HG03442 (cell line): ENCODE data around the gene TRIM44.

ENCODE experiments used
- ATAC-seq: cut with Tn5 transposase; IDR thresholded peaks from one replicate; pipeline ENCODE4 v1.9.1; 2021; ENCODE audit warnings: mild to moderate bottlenecking, moderate library complexity; ENCODE audit not compliant: unreplicated experiment

TRIM44 gene

DNA sequence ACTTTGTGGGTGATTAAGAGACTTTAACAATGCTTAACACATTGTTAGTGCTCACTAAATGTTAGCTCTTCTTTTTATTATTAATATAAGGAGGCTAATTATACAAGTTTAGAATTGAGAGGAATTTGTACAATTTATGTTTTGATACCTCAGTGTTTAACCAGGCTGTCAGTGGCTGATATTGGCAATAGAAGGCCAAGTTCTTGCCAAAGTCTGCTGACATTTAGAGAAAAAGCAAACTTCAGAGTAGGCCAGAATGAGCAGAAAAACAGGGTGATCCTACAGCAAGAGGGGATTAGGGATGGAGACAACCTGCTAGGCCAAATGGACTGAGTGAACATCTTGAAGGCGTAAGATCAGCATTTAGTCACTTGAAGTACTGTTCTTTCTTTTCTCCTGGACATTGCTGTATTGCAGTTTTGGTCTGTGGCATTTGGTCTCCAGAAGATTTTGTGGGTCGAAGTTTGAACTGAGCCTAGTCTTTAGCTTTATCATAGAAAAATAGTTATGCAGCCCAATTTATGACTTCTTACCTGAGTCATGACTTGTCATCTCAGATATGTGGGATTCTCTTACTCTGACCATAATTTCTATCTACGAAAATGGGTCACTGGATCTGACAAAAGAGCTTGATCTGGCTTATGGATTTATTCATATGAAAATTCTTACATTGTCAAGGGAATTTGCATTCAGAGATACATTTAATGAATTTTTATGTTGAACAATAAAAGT, 9.0 kb downstream of the TRIM44 start:
- no peak for ATAC-seq

DNA sequence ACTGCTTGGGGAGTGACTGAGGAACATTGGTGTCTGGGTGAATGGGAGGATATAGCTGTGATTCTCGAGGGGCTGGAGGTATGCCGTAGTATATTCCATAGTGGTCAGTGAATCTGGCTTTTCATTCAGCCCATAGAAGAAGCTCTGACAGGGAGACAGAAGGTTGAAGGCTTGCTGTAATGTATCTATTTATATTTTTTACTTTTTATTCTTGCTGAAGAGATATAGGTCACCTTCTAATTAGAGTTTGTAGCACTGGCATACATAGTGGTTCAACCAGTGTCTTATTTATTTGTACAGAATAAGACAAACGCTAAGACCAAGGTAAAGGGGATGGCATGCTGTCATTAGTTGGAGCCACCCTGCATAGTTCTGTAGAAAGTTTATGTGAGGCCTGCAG, 10.0 kb downstream of the TRIM44 start:
- no peak for ATAC-seq

DNA sequence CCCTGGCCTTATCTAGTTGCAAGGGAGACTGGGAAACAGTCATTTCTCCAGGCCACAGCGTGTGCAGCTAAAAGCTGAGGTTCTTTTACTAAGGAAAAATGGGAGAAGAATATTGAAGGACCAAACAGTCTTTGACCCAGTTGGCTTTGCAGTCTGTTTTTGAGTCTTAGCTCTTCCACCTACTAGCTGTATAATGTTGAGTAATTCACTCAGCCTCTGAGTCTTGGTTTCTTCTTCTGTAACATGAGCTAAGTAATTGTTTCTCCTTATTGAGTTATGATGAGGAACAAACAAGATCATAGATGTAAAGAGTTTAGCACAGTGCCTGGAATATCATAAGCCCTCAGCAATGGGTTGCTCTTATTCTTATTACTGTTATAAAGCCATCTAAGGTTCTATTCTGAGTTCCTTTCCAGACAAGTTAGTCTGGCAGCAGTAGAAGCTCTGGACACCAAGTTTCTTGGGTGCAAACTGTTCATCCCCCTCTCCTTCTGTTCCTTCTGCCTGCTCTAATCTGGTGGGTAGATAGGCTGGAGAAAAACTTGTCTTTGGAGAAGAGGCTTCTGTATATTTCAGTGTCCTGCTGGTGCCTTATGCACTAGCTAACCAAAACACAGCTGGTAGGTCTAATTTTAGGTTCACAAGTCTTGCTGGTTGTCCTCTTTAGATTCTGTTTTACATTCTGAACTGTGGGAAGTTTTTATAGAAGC, 13.5 kb downstream of the TRIM44 start:
- ATAC-seq: no peak

DNA sequence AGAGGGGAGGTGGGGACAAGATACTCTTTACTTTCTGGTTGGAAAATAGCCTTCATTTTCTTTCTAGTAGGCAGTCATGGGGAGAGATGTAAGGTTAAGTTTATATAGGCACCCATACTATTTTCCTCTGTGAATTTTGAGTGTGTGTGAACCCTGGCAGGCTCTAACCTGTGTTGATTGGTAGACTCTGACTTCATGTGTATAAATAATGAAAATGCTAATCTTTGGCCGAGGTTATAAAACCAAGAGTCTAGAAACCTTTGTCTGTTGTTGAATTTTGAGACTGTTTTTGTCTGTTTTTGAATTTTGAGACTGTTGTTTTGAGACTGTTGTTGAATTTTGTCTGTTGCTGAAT, 14.0 kb downstream of the TRIM44 start:
- no peak for ATAC-seq

DNA sequence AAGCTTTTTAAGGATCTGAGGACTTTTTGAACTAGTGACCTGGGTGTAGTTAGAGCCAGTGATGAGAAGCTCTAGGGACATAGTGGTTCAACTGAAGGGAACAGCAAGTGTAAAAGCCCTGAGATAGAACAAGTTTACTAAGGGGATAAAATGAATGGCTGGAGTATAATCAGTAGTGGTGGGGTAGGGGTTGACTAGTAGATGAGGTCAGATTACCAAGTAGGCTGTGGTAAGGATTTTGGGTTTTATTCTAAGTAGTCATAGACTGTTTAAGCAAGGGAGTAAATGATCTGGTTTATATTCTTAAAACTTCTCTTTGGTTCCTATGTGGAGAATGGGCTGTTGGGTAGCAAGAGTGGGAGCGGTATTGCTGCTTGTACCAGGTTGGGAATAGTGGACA, 15.3 kb downstream of the TRIM44 start:
- ATAC-seq: no peak

DNA sequence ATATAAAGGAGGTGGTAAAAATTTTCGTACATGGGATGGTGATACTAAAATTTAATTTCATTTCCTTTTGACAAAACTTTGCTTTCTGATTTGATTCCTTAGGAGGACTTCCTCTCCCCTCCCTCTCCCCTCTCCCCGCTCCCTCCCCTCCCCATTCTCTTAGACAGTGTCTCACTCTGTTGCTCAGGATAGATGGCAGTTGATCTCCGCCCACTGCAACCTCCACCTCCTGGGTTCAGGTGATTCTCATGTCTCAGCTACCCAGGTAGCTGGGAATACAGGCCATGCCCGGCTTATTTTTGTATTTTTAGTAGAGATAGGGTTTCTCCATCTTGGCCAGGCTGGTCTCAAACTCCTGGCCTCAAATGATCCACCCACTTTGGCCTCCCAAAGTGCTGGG, 15.9 kb downstream of the TRIM44 start:
- no peak for ATAC-seq

DNA sequence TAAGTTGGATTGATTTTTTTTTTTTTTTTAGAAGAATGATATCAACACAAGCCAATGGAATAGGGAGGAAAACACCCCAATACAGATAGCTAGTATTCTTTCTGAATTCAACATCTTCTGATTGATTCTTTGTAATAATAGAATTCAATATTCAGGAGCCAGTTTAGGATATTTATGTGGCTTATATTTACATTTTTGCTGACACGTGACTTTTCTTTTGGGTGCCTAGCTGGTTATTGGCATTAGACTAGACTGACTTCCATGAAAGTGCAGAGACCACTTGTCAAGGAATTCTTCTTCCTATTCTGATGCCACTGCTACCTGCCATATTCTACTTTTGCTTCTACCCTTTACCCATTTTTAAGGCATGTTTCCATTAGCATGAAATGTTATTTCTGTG, 16.4 kb downstream of the TRIM44 start:
- no peak for ATAC-seq

DNA sequence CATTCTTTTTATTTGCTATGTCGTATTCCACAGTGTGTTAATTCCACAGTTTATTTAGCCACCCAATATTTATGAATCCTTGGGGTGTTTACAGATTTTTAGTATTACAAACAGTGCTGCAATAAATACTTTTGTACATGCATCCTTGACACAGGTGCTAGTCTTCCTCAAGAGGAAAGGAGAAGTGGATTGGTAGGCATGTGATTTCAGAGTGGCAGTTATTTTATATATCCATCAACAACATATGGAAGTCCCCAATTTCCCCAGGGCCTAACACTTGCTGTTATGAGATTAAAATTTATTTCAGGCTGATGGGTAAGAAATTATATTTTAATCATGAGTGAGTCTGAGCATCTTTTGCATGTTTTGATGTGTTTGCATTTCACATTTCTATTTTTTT, 17.9 kb downstream of the TRIM44 start:
- ATAC-seq: no peak

DNA sequence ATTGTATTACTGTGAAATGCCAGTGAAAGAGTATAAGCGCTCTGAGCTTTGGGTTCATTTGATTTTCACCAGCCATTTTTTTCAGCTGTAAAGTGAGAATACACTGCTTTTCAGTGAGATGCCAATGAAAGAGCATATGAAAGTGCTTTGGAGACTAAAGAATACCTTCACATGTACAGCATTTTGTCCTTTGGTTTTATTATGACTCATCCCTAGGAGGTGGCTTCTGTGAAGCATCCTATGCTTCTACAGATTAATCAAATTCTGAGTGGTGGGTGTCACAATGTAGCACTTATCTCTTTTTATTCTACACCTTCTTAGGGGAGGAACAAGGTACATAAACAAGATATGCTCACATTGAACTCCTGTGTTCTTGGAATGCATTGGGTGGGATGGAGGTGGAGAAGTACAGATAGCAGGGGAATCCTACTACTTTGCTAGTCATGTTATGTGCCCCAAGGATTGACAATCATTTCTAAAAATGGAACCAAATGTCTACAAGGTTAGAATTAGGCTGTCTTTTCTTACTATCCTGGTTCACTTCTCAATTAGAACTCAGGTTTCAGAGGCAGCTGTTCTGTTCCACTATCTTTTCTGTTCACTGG, 18.7 kb downstream of the TRIM44 start:
- ATAC-seq: peak; percentile 42

DNA sequence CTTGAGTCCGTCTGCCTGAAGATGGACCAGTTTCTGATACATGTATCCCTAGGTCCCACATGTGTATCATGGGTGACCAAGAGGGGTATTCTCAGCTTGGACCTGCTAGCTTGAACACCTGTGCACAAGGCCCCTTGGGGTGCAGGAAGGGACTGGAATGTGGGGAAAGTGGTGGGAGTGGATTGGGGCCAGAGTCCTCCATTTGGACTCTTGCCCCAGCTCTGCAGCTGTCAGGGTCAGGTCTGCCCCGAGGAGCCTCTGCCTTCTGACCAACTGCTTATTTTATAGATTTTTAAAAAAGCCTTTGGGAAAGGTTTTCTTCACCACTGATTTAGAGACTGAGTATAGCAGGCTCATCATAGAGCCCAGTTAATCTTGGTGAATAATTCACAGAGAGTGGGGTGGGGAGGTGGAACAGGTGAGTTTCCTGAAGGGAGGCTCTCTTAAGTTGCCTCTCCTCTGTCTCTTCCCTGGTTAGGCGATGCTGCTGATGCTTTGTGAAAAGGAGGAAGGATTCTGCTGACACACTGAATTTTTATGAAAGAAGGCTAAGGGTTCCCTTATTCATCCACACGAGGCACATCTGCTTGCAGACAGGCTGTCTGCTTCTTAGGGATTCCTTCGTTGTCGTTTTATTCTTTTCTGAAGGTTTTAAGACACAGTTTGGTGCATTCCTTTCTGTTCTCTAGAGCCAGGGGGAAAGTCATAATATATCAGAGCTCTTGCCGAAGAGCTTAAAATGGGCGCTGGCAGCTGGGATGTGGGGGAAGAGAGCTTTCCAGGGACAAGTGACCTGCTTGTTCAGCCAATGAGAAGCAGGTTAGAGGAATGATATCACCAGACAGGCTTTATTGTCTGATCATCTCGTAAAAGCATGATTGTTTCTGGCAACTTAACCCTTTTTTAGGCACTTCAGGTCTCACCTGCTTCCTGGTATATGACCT, 19.9 kb downstream of the TRIM44 start:
- ATAC-seq: no peak

DNA sequence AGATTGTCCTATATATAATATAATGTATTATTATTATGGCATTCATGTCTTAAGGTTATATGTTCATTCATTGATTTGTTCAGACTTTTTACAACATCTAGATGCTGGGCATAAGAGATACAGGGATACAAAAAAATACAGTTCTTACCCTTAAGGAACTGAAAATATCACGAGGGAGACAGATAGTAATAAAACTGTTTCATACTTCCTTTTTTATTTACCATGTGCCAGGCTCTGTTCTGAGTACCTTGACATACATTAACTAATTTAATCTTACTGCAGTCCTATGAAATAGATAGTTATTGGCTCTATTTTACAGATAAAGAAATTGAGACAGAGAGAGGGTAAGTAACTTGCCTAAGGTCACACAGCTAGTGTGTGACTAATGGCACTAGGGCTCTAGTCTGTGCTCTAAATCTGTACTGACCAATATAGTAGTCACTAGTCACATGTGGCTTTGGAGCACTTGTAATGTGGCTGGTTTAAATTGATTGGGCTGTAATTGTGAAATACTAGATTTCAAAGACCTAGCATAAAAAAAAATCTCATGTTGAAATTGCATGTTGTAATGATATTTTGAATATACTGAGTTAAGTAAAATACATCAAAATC, 21.3 kb downstream of the TRIM44 start:
- peak; percentile 60 for ATAC-seq

DNA sequence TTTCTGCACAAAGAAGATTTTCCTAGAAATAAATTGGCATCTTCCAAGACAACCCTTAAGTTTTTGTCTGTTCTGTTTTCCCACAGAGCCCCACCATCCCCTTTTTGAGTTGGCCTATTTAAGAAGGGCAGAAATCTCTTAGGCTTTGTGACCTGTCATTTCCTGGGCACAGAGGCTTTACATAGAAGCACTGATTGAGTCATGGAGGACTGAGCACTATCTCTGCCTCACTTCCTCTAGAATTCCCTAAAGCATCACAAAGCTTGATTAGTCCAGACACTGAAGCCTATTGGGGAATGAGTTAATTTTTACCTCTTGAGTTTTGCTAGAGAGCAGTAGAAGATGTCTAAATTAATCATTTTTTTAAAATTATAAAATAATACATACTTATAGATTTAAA, 25.4 kb downstream of the TRIM44 start:
- no peak for ATAC-seq

DNA sequence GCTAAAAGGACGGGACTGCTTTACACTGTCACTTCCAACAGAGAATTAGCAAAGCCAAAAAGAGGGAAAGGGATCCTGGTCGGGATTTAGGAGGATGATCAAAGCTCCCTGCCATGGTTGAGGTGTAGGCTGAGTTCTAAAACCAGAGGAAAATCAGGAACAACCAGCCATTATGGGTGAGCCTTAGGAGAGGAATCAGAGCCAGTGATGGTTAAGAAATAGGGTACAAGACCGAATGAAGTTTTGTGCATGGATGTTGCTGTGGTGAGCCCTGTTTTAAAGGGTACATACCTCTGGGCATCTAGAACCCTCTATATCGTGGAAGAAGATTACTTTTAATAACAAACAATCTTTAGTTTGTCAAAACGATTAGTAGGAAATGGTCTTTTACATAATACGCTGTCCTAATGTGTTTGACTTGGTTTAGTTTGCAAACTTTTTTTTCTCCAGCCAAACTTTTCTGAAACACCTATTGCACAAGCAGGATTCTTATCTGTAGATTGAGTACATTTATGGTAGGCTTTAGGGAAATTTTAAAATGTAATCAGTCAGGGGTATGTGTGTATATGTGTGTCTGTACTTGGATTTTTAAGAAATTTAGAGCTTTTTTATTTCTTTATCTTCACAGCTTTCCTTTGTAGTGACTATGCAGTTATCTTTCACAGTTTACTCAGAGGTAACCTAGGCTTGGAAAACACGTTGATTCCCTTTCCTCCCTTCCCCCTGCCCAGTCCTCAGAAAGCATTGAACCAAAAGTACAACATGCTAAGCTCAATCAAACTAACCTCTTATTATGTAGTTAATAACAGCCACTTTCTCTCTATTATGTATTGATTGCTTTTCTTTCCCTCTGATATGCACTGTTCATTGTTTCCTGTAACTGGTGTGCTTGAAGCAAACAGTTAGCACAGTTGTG, 26.8 kb downstream of the TRIM44 start:
- no peak for ATAC-seq

DNA sequence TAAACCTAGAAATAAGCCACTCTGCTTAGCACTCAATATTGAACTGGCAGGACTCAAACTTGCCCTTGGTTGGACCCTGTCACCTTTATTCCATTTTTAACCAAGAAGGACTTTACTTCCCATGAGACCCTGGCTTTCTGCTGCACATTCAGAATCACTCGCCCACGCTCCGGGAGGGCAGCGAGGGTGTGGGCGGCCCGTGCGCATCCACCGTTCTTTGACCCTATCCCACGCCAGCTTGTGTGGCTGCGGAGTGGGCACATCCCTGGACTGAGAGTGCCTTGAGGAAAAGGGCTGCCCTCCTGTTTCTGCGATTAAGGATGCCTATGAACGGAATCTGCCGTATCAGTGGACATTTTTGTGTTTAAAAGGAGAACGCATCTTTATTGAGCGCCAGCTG, 39.6 kb downstream of the TRIM44 start:
- no peak for ATAC-seq

DNA sequence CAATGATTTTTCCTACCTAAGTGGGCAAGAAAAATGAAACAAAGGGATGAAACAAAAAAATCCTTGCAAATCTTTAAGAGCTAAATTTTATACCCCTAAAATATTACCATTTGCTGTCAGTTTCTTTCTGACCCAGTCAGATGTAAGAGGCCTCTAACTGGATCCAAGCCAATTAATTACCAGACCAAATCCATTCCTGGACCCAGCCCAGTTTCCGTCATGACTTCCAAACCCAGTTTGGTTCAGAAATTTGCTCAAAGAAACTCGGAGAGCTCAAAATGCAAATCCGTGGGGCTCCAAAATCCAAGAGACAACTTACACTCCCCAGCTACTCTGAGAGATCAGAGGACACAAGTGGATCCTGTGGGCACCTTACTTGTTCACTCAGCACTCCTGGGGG, 46.8 kb downstream of the TRIM44 start:
- no peak for ATAC-seq

DNA sequence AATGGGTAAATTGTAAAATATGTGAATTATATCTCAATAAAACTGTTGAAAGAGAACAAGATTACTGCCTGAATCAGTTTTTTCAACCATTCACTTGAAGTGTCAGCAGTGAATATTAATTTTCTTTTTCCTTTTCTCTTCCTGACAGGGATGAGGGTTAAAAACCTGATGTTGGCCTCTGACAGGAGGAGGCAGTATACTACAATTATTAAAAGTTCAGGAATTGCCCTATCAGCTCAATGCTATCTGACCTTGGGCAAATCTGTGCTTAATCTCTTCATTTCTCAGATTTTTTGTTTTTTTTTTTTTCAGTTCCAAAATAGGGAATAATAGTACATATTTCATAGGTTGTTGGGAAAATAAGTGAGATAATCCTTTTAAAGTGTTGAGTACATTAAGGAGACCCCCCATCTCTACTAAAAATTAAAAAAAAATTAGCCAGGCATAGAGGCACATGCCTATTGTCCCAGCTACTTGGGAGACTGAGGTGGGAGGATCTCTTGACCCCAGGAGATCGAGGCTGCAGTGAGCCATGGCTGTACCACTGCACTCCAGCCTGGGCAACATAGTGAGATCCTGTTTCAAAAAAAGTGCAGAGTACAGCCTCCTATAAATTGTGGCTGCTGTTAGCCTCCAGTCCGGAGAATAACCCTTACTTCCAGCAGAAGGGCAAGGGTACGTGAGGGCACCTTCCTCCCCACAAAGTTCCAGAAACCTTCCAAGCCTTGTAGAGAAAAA, 48.8 kb downstream of the TRIM44 start:
- ATAC-seq: no peak

DNA sequence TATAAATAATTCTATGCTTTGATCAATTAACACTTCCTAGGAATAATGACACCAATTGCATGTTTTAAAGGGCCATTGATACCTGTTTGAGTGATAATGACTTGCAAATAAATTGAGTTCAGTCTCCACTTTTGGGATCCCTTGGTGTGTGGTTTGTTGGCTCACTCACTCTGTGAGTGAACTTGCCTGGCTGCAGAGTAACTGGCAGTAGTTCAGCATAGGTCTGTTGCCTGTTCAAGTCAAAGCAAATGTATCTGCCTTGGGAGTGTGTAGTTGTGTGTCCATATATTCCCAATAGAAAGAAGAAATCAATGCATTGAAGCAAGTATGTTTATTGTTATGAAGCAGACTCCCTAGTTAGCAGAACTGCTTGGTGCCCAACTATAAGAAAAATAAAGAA, 49.3 kb downstream of the TRIM44 start:
- no peak for ATAC-seq

DNA sequence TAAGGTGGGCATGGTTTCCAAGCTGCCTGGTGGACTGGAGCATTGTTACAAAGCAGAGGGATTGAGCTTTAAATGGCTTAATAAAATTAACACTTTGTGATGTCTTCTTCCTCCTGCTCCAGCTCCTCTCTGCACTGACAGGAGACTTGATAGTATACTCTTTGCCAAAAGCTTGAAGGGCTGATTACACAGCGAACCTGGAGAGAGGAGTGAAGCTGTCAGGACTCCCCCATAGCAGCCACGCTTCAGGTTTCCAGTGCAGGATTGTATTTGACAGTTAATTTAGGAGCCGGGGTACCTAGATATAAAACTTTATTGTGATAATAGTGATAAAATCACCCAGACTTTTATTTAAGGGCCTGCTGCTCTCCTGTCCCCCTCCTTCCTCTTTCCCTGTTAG, 50.0 kb downstream of the TRIM44 start:
- no peak for ATAC-seq
